ENCODE results near the gene C11orf68.

Gene C11orf68

DNA sequence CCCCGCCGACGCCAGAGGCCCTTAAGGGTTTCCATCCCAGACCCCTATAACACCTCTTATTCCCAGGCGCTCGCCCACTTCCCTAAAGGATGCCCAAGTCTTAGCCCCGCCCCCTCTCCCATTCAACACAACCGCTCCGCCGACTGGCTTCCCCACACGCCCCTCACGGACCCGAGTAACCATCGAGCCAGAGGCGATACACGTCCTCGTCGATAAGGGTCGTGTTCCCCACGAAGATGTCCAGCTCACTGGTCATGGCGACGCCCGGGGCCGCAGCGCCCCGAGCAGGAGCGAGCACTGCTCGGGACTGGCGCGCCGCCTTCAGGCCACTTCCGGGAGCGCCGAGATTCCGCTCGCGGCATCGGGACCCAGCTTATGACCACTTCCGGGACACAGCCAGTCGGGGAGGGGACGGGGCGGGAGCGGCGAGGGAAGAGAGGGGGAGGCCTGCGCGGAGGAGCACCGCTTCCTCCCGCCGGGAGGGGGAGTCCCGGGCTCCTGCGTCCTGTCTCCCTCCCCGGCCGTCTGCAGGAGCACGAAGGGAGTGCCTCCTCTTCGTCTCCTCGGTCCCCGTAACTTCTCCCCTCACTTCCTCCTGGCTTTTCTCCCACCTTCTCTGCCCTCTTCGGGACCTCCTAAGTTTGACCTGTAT is 30.6 kb downstream of the C11orf68 start, which contains the start of gene FIBP (continued):
- TF ChIP-seq, protein P1, sequence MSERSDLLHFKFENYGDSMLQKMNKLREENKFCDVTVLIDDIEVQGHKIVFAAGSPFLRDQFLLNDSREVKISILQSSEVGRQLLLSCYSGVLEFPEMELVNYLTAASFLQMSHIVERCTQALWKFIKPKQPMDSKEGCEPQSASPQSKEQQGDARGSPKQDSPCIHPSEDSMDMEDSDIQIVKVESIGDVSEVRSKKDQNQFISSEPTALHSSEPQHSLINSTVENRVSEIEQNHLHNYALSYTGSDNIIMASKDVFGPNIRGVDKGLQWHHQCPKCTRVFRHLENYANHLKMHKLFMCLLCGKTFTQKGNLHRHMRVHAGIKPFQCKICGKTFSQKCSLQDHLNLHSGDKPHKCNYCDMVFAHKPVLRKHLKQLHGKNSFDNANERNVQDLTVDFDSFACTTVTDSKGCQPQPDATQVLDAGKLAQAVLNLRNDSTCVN (tag by site-specific recombination; optimal IDR thresholded peaks at IDR 0.05), result peak; percentile 97
- TF ChIP-seq MEIS1 (CRISPR knock-in tag; IDR thresholded peaks at IDR 0.05; ENCODE audit: borderline replicate concordance) (no peak), SP2 (tag by site-specific recombination; IDR thresholded peaks at IDR 0.05) (peak; percentile 85), ZIC2 (tag by site-specific recombination; IDR thresholded peaks at IDR 0.05) (no peak), ZNF302 (tag by site-specific recombination; IDR thresholded peaks at IDR 0.05; ENCODE audit: low read depth) (no peak), ZNF768 (tag by site-specific recombination; IDR thresholded peaks at IDR 0.05) (no peak), ZBTB8A (tag by site-specific recombination; IDR thresholded peaks at IDR 0.05) (peak; percentile 79), SCRT2 (tag by site-specific recombination; IDR thresholded peaks at IDR 0.05) (no peak), ZNF623 (tag by site-specific recombination; IDR thresholded peaks at IDR 0.05) (no peak), ZNF747 (tag by site-specific recombination; IDR thresholded peaks at IDR 0.05) (no peak), ZNF335 (tag by site-specific recombination; conservative IDR thresholded peaks at IDR 0.05) (peak; percentile 97), ZNF658 (tag by site-specific recombination; IDR thresholded peaks at IDR 0.05) (no peak), ZSCAN30 (tag by site-specific recombination; IDR thresholded peaks at IDR 0.05) (peak; percentile 53; the same call in 1 of the 2 replicates), ZNF221 (tag by site-specific recombination; IDR thresholded peaks at IDR 0.05; ENCODE audit: borderline replicate concordance) (no peak), ZNF555 (tag by site-specific recombination; conservative IDR thresholded peaks at IDR 0.05) (no peak), OSR2 (tag by site-specific recombination; IDR thresholded peaks at IDR 0.05) (no peak), ZNF629 (tag by site-specific recombination; IDR thresholded peaks at IDR 0.05) (peak; percentile 95), ZNF610 (tag by site-specific recombination; IDR thresholded peaks at IDR 0.05; ENCODE audit: borderline replicate concordance) (peak; percentile 47; the same call in 1 of the 2 replicates), PRDM2 (tag by site-specific recombination; IDR thresholded peaks at IDR 0.05; ENCODE audit: borderline replicate concordance) (no peak), ZNF654 (tag by site-specific recombination; IDR thresholded peaks at IDR 0.05; ENCODE audit: low read depth) (no peak; the same call in 1 of the 2 replicates), ZNF184 (tag by site-specific recombination; IDR thresholded peaks at IDR 0.05) (no peak), KLF1 (tag by site-specific recombination; IDR thresholded peaks at IDR 0.05) (0 out of 2 replicates have a peak, but pooled peaks have one; percentile 11)
- TF ChIP-seq, protein P2, sequence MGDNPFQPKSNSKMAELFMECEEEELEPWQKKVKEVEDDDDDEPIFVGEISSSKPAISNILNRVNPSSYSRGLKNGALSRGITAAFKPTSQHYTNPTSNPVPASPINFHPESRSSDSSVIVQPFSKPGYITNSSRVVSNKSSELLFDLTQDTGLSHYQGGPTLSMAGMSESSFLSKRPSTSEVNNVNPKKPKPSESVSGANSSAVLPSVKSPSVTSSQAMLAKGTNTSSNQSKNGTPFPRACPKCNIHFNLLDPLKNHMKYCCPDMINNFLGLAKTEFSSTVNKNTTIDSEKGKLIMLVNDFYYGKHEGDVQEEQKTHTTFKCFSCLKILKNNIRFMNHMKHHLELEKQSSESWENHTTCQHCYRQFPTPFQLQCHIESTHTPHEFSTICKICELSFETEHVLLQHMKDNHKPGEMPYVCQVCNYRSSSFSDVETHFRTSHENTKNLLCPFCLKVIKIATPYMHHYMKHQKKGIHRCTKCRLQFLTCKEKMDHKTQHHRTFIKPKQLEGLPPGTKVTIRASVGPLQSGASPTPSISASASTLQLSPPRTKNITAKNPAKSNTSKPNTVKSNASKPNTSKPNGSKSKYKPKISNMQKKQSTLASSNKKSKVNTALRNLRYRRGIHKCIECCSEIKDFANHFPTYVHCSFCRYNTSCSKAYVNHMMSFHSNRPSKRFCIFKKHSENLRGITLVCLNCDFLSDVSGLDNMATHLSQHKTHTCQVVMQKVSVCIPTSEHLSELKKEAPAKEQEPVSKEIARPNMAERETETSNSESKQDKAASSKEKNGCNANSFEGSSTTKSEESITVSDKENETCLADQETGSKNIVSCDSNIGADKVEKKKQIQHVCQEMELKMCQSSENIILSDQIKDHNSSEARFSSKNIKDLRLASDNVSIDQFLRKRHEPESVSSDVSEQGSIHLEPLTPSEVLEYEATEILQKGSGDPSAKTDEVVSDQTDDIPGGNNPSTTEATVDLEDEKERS (tag by site-specific recombination; IDR thresholded peaks at IDR 0.05), result no peak
- TF ChIP-seq, protein P3, sequence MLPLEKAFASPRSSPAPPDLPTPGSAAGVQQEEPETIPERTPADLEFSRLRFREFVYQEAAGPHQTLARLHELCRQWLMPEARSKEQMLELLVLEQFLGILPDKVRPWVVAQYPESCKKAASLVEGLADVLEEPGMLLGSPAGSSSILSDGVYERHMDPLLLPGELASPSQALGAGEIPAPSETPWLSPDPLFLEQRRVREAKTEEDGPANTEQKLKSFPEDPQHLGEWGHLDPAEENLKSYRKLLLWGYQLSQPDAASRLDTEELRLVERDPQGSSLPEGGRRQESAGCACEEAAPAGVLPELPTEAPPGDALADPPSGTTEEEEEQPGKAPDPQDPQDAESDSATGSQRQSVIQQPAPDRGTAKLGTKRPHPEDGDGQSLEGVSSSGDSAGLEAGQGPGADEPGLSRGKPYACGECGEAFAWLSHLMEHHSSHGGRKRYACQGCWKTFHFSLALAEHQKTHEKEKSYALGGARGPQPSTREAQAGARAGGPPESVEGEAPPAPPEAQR (tag by site-specific recombination; IDR thresholded peaks at IDR 0.05), result no peak
- TF ChIP-seq, protein P4, sequence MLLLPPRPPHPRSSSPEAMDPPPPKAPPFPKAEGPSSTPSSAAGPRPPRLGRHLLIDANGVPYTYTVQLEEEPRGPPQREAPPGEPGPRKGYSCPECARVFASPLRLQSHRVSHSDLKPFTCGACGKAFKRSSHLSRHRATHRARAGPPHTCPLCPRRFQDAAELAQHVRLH (tag by site-specific recombination; IDR thresholded peaks at IDR 0.05), result no peak
- TF ChIP-seq, protein P5, sequence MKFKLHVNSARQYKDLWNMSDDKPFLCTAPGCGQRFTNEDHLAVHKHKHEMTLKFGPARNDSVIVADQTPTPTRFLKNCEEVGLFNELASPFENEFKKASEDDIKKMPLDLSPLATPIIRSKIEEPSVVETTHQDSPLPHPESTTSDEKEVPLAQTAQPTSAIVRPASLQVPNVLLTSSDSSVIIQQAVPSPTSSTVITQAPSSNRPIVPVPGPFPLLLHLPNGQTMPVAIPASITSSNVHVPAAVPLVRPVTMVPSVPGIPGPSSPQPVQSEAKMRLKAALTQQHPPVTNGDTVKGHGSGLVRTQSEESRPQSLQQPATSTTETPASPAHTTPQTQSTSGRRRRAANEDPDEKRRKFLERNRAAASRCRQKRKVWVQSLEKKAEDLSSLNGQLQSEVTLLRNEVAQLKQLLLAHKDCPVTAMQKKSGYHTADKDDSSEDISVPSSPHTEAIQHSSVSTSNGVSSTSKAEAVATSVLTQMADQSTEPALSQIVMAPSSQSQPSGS (tag by site-specific recombination; IDR thresholded peaks at IDR 0.05; ENCODE audit: low read depth), result no peak

Data from HEK293 (cell line).